Stomach smooth muscle (tissue), 2 donors: Measurements from ENCODE around the gene CENPP.

ENCODE experiments used
- H3K27ac ChIP-seq: one replicate; pipeline ENCODE4 v1.7.0; 2013; ENCODE audit warnings: mild to moderate bottlenecking, low read length, inconsistent platforms
- H3K27me3 ChIP-seq, 2 donors: one replicate each; pipeline ENCODE4 v1.7.0; 2013; ENCODE audit warnings: low read length in 2 of 2; ENCODE audit not compliant: insufficient read depth in 2 of 2, control insufficient read depth in 1 of 2
- H3K36me3 ChIP-seq, 2 donors: one replicate each; pipeline ENCODE4 v1.7.0; 2013; ENCODE audit warnings: low read length in 2 of 2; ENCODE audit not compliant: control insufficient read depth in 2 of 2, insufficient read depth in 2 of 2
- H3K4me1 ChIP-seq: one replicate; pipeline ENCODE4 v1.7.0; 2013; ENCODE audit warnings: low read length; ENCODE audit not compliant: control insufficient read depth, insufficient read depth
- H3K4me3 ChIP-seq, 2 donors: one replicate each; pipeline ENCODE4 v1.7.0; 2013; ENCODE audit warnings: low read length in 2 of 2
- H3K9ac ChIP-seq, 2 donors: one replicate each; pipeline ENCODE4 v1.7.0; 2013; ENCODE audit warnings: low read length in 2 of 2, mild to moderate bottlenecking in 1 of 2
- H3K9me3 ChIP-seq, 2 donors: one replicate each; pipeline ENCODE4 v1.7.0; 2013; ENCODE audit warnings: low read length in 2 of 2; ENCODE audit not compliant: control insufficient read depth in 2 of 2
- donor health status: healthy.
- donor health status: Pancreatic carcinoma.

CENPP gene

GRCh38 chr9:92534204-92534603, 208.5 kb downstream of the CENPP start:
- Histone ChIP-seq H3K9me3 (no peaks in the 10 kb centered on the region), H3K27ac (no peak overlapping the region), H3K9ac (no peak overlapping the region), H3K27me3 (no peaks in the 10 kb centered on the region), H3K36me3 (no peaks in the 10 kb centered on the region), H3K4me1 (no peaks in the 10 kb centered on the region), H3K4me3 (peak overlapping the region; percentile 56 to 61)

GRCh38 chr9:92534674-92535073, 208.9 kb downstream of the CENPP start:
- Histone ChIP-seq H3K9me3 (no peaks in the 10 kb centered on the region), H3K27me3 (no peaks in the 10 kb centered on the region), H3K4me3 (peak overlapping the region; percentile 56 to 61), H3K4me1 (no peaks in the 10 kb centered on the region), H3K36me3 (no peaks in the 10 kb centered on the region), H3K27ac (no peak overlapping the region), H3K9ac (peak overlapping the region in 1 of 2 donors; percentile 14)

GRCh38 chr9:92535940-92536850, 210.4 kb downstream of the CENPP start, which contains the start of gene ECM2:
Gene ECM2, minus strand, starts transcription at chr9:92535990. Its CDS starts 13,124 bp downstream, at chr9:92522866.
- peak within 1 kb of the TSS; percentile 56 to 61 for H3K4me3 ChIP-seq
- H3K27me3 ChIP-seq, result no peaks in the 10 kb centered on the region
- peak within 1 kb of the TSS in 1 of 2 donors; percentile 14 for H3K9ac ChIP-seq
- H3K9me3 ChIP-seq, result no peaks in the 10 kb centered on the region
- no peaks in the 10 kb centered on the region for H3K4me1 ChIP-seq
- H3K36me3 ChIP-seq, result no peaks in the 10 kb centered on the region
- H3K27ac ChIP-seq, result peak within 1 kb of the TSS; percentile 42

- no peaks in the 10 kb centered on the region for H3K27me3 ChIP-seq
- no peak overlapping the region for H3K4me3 ChIP-seq
- H3K4me1 ChIP-seq, result no peaks in the 10 kb centered on the region
- no peak overlapping the region for H3K27ac ChIP-seq
- H3K36me3 ChIP-seq, result no peaks in the 10 kb centered on the region
- H3K9me3 ChIP-seq, result peaks cover 0 to 4% of the 10 kb centered on the region in 2 donors
- no peak overlapping the region for H3K9ac ChIP-seq
Measured at GRCh38 chr9:92538541-92538940, 212.8 kb downstream of the CENPP start.

- Histone ChIP-seq H3K4me1 (no peaks in the 10 kb centered on the region), H3K36me3 (no peaks in the 10 kb centered on the region), H3K4me3 (no peak overlapping the region), H3K9ac (no peak overlapping the region), H3K27ac (no peak overlapping the region), H3K27me3 (no peaks in the 10 kb centered on the region), H3K9me3 (peaks cover 0 to 4% of the 10 kb centered on the region in 2 donors)
Measured at GRCh38 chr9:92543972-92544371, 218.2 kb downstream of the CENPP start.

- no peak overlapping the region for H3K27ac ChIP-seq
Measured at GRCh38 chr9:92545002-92545510, 219.3 kb downstream of the CENPP start.

GRCh38 chr9:92547356-92547755, 221.6 kb downstream of the CENPP start:
- Histone ChIP-seq H3K36me3 (no peaks in the 10 kb centered on the region), H3K27ac (no peak overlapping the region), H3K4me1 (no peaks in the 10 kb centered on the region), H3K9me3 (peaks cover 0 to 3% of the 10 kb centered on the region in 2 donors), H3K27me3 (no peaks in the 10 kb centered on the region), H3K9ac (no peak overlapping the region), H3K4me3 (no peak overlapping the region)

More at GRCh38 chr9:92545002-92545510, 219.3 kb downstream of the CENPP start:
- Histone ChIP-seq H3K9ac (no peak overlapping the region), H3K4me3 (no peak overlapping the region), H3K9me3 (peaks cover 0 to 4% of the 10 kb centered on the region in 2 donors), H3K4me1 (no peaks in the 10 kb centered on the region), H3K36me3 (no peaks in the 10 kb centered on the region), H3K27me3 (no peaks in the 10 kb centered on the region)

- H3K4me1 ChIP-seq, result no peaks in the 10 kb centered on the region
- H3K9ac ChIP-seq, result no peak overlapping the region
- H3K27ac ChIP-seq, result no peak overlapping the region
- H3K9me3 ChIP-seq, result no peaks in the 10 kb centered on the region
- no peak overlapping the region for H3K4me3 ChIP-seq
- no peaks in the 10 kb centered on the region for H3K27me3 ChIP-seq
- no peaks in the 10 kb centered on the region for H3K36me3 ChIP-seq
Measured at GRCh38 chr9:92550765-92551164, 225.0 kb downstream of the CENPP start.

- Histone ChIP-seq H3K4me1 (peaks cover 2% of the 10 kb centered on the region), H3K27me3 (no peaks in the 10 kb centered on the region), H3K36me3 (no peaks in the 10 kb centered on the region), H3K9me3 (no peaks in the 10 kb centered on the region), H3K9ac (no peak overlapping the region), H3K4me3 (no peak overlapping the region), H3K27ac (no peak overlapping the region)
Measured at GRCh38 chr9:92558612-92559374, 233.0 kb downstream of the CENPP start.

GRCh38 chr9:92561374-92562330, 235.9 kb downstream of the CENPP start:
- no peaks in the 10 kb centered on the region for H3K9me3 ChIP-seq
- no peaks in the 10 kb centered on the region for H3K36me3 ChIP-seq
- H3K27ac ChIP-seq, result no peak overlapping the region
- no peak overlapping the region for H3K9ac ChIP-seq
- peaks cover 4% of the 10 kb centered on the region for H3K4me1 ChIP-seq
- no peaks in the 10 kb centered on the region for H3K27me3 ChIP-seq
- H3K4me3 ChIP-seq, result no peak overlapping the region
